ENCODE data around the gene TSPAN8.
"Not testable (repeated sequence)": the region's sequence is repeated elsewhere in the genome, so short reads cannot be mapped to it uniquely, and the experiment has no call there.

TSPAN8 gene

GRCh38 chr12:71129364-71129763 lies 28.4 kb downstream of the TSPAN8 start:
- no peak overlapping the region for H3K4me3 ChIP-seq (ENCODE audit: low read depth, low read length)

DNA sequence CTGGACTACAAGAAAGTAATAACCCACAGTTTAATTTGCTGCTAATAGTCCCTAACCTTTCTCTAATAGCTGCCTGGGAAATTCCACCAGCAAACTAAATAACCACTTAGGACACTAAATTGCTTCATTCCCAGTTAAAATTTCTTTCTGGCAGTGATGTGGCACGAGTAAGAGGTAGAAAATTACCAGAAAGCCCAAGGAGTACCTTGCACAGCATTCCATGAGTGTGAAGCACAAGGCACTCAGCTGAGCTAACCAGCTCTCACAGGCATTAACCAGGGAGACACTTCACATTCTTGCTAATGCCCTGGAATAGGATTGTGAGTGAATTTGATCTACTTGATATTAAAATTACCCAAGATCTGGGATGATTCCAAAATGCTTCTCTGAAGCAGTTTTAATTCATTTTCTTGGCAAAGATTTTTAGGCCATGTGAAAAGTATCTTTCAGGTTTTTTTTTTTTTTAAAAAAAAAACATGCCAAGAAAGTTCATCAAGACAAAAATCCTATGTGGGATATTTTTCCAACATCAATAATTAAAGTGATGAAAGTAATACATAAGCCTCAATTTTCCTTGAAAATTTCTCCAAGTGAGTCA lies 29.5 kb downstream of the TSPAN8 start:
- no peak overlapping the region for H3K4me3 ChIP-seq (ENCODE audit: low read depth, low read length)

- no peak overlapping the region for H3K4me3 ChIP-seq (ENCODE audit: low read depth, low read length)
Measured at GRCh38 chr12:71125949-71126348, 31.9 kb downstream of the TSPAN8 start.

- no peak overlapping the region for H3K4me3 ChIP-seq (ENCODE audit: low read depth, low read length)
Measured at GRCh38 chr12:71125515-71125914, 32.3 kb downstream of the TSPAN8 start.

- H3K4me3 ChIP-seq (ENCODE audit: low read depth, low read length) = no peak overlapping the region
Measured at GRCh38 chr12:71124835-71125460, 32.9 kb downstream of the TSPAN8 start.

GRCh38 chr12:71113148-71113547 lies 44.7 kb downstream of the TSPAN8 start:
- not testable (repeated sequence) for H3K4me3 ChIP-seq (ENCODE audit: low read depth, low read length)

DNA sequence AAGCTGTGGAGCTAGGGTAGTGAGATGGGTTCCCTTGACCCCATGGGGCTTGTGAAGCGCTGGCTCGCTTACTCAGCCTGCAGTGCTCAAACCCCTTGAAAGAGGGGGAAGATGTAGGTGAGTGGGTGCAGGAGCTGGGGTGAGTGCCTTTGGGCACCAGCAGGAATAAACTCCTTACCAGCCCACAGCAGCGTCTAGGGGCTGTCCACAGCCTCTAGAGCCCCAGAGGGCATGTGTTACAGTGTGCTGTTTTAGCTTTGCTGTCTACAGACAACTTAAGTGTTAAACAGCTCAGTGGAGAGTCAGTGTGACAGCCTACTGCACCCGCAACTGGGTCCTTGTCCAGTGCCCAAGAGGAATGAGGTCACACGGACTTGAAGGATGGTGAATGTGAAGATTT lies 48.0 kb downstream of the TSPAN8 start:
- no peak overlapping the region for H3K4me3 ChIP-seq (ENCODE audit: low read depth, low read length)

DNA sequence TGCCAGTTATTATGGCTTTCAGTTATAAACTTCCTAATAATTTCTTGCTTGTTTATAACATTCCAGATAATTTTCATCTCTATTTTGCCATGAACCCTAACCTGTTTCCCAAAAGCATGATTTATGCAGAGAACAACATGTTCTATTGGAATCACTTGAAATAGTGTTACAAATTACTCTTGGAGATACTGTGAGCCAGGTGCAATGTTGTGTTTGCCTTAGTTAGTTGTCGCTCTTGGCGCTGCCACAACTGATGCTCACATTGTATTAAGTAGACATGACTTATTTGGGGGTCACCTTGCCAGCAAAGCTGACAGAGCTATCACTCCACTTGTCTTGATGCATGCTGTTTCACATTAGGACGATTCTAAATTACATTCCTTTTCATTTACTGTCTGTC lies 49.4 kb downstream of the TSPAN8 start:
- no peak overlapping the region for H3K4me3 ChIP-seq (ENCODE audit: low read depth, low read length)

GRCh38 chr12:71107936-71108335 lies 49.9 kb downstream of the TSPAN8 start:
- no peak overlapping the region for H3K4me3 ChIP-seq (ENCODE audit: low read depth, low read length)

- no peak overlapping the region for H3K4me3 ChIP-seq (ENCODE audit: low read depth, low read length)
Measured at GRCh38 chr12:71105956-71106355, 51.8 kb downstream of the TSPAN8 start.

GRCh38 chr12:71092290-71092689 lies 65.5 kb downstream of the TSPAN8 start:
- H3K4me3 ChIP-seq (ENCODE audit: low read depth, low read length) = no peak overlapping the region

DNA sequence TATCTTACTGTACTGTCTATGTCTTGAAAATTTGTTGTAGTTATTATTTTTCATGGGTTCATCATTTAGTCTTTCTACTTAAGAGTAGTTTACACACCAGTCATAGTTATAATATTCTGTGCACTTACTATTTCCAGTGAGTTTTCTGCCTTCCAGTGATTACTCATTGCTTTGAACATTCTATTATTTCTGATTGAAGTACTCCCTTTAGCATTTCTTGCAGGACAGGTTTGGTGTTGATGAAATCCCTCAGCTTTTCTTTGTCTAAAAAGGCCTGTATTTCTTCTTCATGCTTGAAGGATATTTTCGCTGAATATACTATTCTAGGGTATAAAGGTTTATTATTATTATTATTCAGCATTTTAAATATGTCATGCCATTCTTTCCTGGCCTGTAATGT lies 66.8 kb downstream of the TSPAN8 start:
- H3K4me3 ChIP-seq (ENCODE audit: low read depth, low read length) = no peak overlapping the region

DNA sequence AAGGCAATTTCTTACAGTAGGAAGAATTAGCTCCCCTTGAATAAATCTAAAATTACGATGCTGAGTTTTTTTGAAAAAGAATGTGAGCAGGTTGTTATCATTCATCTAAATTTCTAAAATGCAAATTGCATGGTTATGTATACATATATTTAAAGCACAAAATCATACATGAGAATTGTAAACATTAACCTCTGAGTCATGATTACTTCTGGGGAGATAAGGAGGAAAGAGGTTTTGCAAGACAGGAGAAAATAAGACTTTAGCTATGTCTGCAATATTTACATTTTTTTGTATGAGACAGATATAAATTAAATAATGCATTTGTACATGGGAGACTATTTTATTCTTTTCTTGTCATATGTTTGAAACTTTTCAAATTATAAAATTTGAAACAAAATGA lies 72.2 kb downstream of the TSPAN8 start:
- no peak overlapping the region for H3K4me3 ChIP-seq (ENCODE audit: low read depth, low read length)

- no peak overlapping the region for H3K4me3 ChIP-seq (ENCODE audit: low read depth, low read length)
Measured at GRCh38 chr12:71075743-71076142, 82.1 kb downstream of the TSPAN8 start.
